ENCODE measurements around the gene TRPM7.

The TRPM7 gene

DNA sequence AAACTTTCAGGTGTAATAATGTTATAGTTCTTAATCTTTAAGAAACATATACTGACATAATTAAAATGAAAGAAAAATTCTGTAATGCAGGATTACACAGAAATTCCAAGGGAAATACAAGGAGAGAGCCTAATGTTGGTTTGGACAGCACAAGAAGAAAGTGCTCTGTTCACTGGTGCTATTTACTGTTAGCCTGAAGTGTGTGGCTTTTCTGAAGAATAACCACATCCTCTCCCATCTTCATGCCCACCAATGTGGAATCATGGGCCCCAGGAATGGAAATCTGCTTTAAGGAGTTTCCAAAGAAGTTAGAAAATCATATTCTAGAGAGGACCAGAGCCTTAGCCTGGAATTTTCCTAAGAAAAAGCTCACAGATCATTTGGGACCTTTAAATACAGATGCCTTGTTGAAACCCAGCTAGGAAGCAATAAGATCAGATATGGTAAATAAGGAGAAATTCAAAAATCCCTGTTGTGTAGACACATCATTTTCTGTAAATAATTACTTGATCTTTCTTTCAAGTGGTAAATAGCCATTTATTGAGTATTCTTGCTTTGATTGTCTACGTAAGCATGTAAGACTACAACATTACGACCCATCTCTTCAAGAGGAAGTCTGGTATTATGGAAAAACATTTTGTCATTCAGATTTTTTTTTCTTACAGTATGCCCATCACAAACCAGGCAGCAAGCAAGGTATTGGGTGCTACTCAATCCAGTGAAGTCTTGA is 129.8 kb downstream of the TRPM7 start:
- no peak overlapping the region for H3K4me3 ChIP-seq (ENCODE audit: low read length)
- H3K4me1 ChIP-seq (ENCODE audit: control insufficient read depth, low read length): no peaks in the 10 kb centered on the region
- H3K27me3 ChIP-seq (ENCODE audit: control insufficient read depth, low read length): no peaks in the 10 kb centered on the region
- no peaks in the 10 kb centered on the region for H3K9me2 ChIP-seq (replicated peaks; ENCODE audit: control insufficient read depth, low read length)
- no peak overlapping the region for H3K4me2 ChIP-seq (ENCODE audit: low read length)
- no peaks in the 10 kb centered on the region for H4K20me1 ChIP-seq (ENCODE audit: control insufficient read depth, insufficient read depth, low read depth, low read length)
- H3K36me3 ChIP-seq (ENCODE audit: control insufficient read depth, low read length): peaks cover 14% of the 10 kb centered on the region
- no peak overlapping the region for H3K27ac ChIP-seq (ENCODE audit: low read depth, low read length)
- H3F3A ChIP-seq (ENCODE audit: control insufficient read depth, insufficient read depth): peaks cover 8% of the 10 kb centered on the region
- no peaks in the 10 kb centered on the region for H3K9me3 ChIP-seq (ENCODE audit: control insufficient read depth, insufficient read depth, low read length)
- H3K79me2 ChIP-seq (ENCODE audit: control insufficient read depth, low read length): no peaks in the 10 kb centered on the region
- TF ChIP-seq EZH2phosphoT487 (IDR thresholded peaks at IDR 0.05; ENCODE audit: borderline replicate concordance, low read length) (no peak), CTCF (IDR thresholded peaks at IDR 0.05; ENCODE audit: low read depth, low read length, poor library complexity, severe bottlenecking) (no peak)

DNA sequence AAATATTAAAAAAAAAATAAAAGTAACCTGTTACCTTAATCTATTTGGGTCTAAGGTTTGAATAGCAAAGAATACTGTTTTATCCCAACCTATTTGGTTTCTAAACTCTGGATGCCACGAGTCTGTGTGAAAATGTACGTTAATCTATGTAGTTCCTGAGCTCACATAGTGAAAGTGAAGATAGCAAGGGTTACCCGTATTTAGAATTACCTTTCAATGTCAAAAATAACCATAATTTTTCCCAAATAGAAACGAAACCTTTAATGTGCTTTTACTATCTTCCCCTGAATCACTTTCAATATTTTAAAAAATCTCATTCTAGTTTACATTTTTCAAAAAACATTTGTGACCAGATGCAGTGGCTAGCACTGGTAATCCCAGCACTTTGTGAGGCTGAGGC is 134.4 kb downstream of the TRPM7 start:
- H3K4me3 ChIP-seq (ENCODE audit: low read length): no peak overlapping the region
- H3K36me3 ChIP-seq (ENCODE audit: control insufficient read depth, low read length): no peaks in the 10 kb centered on the region
- no peak for TF ChIP-seq CTCF (IDR thresholded peaks at IDR 0.05; ENCODE audit: low read depth, low read length, poor library complexity, severe bottlenecking)
- no peak for TF ChIP-seq EZH2phosphoT487 (IDR thresholded peaks at IDR 0.05; ENCODE audit: borderline replicate concordance, low read length)
- no peaks in the 10 kb centered on the region for H3K9me2 ChIP-seq (replicated peaks; ENCODE audit: control insufficient read depth, low read length)
- no peaks in the 10 kb centered on the region for H3K27me3 ChIP-seq (ENCODE audit: control insufficient read depth, low read length)
- H3K4me1 ChIP-seq (ENCODE audit: control insufficient read depth, low read length): no peaks in the 10 kb centered on the region
- H3K9me3 ChIP-seq (ENCODE audit: control insufficient read depth, insufficient read depth, low read length): no peaks in the 10 kb centered on the region
- H4K20me1 ChIP-seq (ENCODE audit: control insufficient read depth, insufficient read depth, low read depth, low read length): no peaks in the 10 kb centered on the region
- no peaks in the 10 kb centered on the region for H3K79me2 ChIP-seq (ENCODE audit: control insufficient read depth, low read length)
- peaks cover 13% of the 10 kb centered on the region for H3F3A ChIP-seq (ENCODE audit: control insufficient read depth, insufficient read depth)
- no peak overlapping the region for H3K27ac ChIP-seq (ENCODE audit: low read depth, low read length)
- no peak overlapping the region for H3K4me2 ChIP-seq (ENCODE audit: low read length)

DNA sequence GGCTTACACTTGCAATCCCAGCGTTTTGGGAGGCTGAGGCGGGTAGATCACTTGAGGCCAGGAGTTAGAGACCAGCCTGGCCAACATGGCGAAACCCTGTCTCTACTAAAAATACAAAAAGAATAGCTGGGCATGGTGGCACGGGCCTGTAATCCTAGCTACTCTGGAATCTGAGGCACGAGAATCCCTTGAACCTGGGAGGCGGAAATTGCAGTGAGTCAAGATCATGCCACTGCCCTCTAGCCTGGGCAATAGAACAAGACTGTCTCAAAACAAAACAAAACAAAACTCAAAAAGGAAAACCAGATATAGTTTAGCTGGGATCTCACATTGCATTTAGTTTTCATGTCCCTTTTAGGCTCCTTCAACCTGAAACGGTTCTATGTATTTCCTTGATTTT is 137.3 kb downstream of the TRPM7 start:
- no peaks in the 10 kb centered on the region for H3K36me3 ChIP-seq (ENCODE audit: control insufficient read depth, low read length)
- H4K20me1 ChIP-seq (ENCODE audit: control insufficient read depth, insufficient read depth, low read depth, low read length): no peaks in the 10 kb centered on the region
- no peaks in the 10 kb centered on the region for H3K79me2 ChIP-seq (ENCODE audit: control insufficient read depth, low read length)
- no peak overlapping the region for H3K4me3 ChIP-seq (ENCODE audit: low read length)
- H3K4me1 ChIP-seq (ENCODE audit: control insufficient read depth, low read length): no peaks in the 10 kb centered on the region
- H3K9me2 ChIP-seq (replicated peaks; ENCODE audit: control insufficient read depth, low read length): no peaks in the 10 kb centered on the region
- peaks cover 11% of the 10 kb centered on the region for H3F3A ChIP-seq (ENCODE audit: control insufficient read depth, insufficient read depth)
- H3K9me3 ChIP-seq (ENCODE audit: control insufficient read depth, insufficient read depth, low read length): no peaks in the 10 kb centered on the region
- TF ChIP-seq CTCF (IDR thresholded peaks at IDR 0.05; ENCODE audit: low read depth, low read length, poor library complexity, severe bottlenecking) (no peak), EZH2phosphoT487 (IDR thresholded peaks at IDR 0.05; ENCODE audit: borderline replicate concordance, low read length) (no peak)
- H3K27ac ChIP-seq (ENCODE audit: low read depth, low read length): no peak overlapping the region
- H3K27me3 ChIP-seq (ENCODE audit: control insufficient read depth, low read length): no peaks in the 10 kb centered on the region
- H3K4me2 ChIP-seq (ENCODE audit: low read length): no peak overlapping the region
